SK-N-SH (cell line): ENCODE results near the gene UCHL3. TPM values are rescaled to one million over a fixed set of nuclear protein-coding genes. Genes with fewer than 3 reads are reported as not detected.

Experiments used
- CHD2 ChIP-seq: fragments of 150-350 bp; IDR thresholded peaks from 2 replicates; pipeline ENCODE4 v1.6.1; 2018; ENCODE audit warnings: low read length; ENCODE audit not compliant: partially characterized antibody
- CTCF ChIP-seq: fragments of 200-600 bp; sonication (generic); IDR thresholded peaks from 2 replicates; pipeline ENCODE4 v1.6.1; 2017; ENCODE audit warnings: antibody characterized with exemption, mild to moderate bottlenecking, moderate library complexity
- EP300 ChIP-seq, 2 experiments: IDR thresholded peaks; 2 replicates each; pipeline versions ENCODE4 v1.4.0 to v1.6.1; 2012; ENCODE audit warnings: borderline replicate concordance in 1 of 2, low read depth in 1 of 2, low read length in 1 of 2
- MEF2A ChIP-seq: IDR thresholded peaks from 2 replicates; pipeline ENCODE4 v1.4.0; 2012; ENCODE audit warnings: low read depth, borderline replicate concordance
- NRF1 ChIP-seq: IDR thresholded peaks from 2 replicates; pipeline ENCODE4 v1.6.1; 2012; ENCODE audit warnings: low read depth, mild to moderate bottlenecking, low read length
- RFX5 ChIP-seq: IDR thresholded peaks from 2 replicates; pipeline ENCODE4 v1.6.1; 2012; ENCODE audit warnings: mild to moderate bottlenecking, improper control_type of control experiment, low read length
- YY1 ChIP-seq: IDR thresholded peaks from 2 replicates; pipeline ENCODE4 v1.4.0; 2012; ENCODE audit warnings: low read depth, mild to moderate bottlenecking
- polyA plus RNA-seq, 3 experiments: library from polyadenylated mRNA; depleted of rRNA; stranded (reverse); fragments of >200 nt; gene quantifications; 2 replicates each; pipeline ENCODE4 v1.2.3, GENCODE V29; 2012
- TF ChIP-seq, protein P1 (sequence below): fragments of 150-350 bp; IDR thresholded peaks from 2 replicates; pipeline ENCODE4 v1.6.1; 2017; ENCODE audit warnings: antibody characterized with exemption, low read length, low read depth, borderline replicate concordance
- TF ChIP-seq, protein P2 (sequence below): IDR thresholded peaks from 2 replicates; pipeline ENCODE4 v1.6.1; 2012; ENCODE audit warnings: mild to moderate bottlenecking, low read depth, low read length, moderate library complexity
- TF ChIP-seq, protein P3 (sequence below): fragments of 150-350 bp; IDR thresholded peaks from 2 replicates; pipeline ENCODE4 v1.6.1; 2016; ENCODE audit warnings: mild to moderate bottlenecking, low read depth, low read length

The UCHL3 gene
- polyA plus RNA-seq, 1 of the 3 experiments (the other 2 are of a cell fraction) = 28.8 TPM

- TF ChIP-seq, protein P1, sequence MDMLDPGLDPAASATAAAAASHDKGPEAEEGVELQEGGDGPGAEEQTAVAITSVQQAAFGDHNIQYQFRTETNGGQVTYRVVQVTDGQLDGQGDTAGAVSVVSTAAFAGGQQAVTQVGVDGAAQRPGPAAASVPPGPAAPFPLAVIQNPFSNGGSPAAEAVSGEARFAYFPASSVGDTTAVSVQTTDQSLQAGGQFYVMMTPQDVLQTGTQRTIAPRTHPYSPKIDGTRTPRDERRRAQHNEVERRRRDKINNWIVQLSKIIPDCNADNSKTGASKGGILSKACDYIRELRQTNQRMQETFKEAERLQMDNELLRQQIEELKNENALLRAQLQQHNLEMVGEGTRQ = no peak
- TF ChIP-seq RFX5 (no peak), MEF2A (peak; percentile 24; the same call in 1 of the 2 replicates), NRF1 (no peak), CTCF (no peak), CHD2 (no peak), EP300 (IDR thresholded peaks at IDR 0.05; ENCODE audit: borderline replicate concordance in 1 of 2, low read depth in 1 of 2, low read length in 1 of 2) (peak in 1 of 2 experiments; percentile 26; a peak in 1 of 4 replicates), YY1 (no peak)
- TF ChIP-seq, protein P2, sequence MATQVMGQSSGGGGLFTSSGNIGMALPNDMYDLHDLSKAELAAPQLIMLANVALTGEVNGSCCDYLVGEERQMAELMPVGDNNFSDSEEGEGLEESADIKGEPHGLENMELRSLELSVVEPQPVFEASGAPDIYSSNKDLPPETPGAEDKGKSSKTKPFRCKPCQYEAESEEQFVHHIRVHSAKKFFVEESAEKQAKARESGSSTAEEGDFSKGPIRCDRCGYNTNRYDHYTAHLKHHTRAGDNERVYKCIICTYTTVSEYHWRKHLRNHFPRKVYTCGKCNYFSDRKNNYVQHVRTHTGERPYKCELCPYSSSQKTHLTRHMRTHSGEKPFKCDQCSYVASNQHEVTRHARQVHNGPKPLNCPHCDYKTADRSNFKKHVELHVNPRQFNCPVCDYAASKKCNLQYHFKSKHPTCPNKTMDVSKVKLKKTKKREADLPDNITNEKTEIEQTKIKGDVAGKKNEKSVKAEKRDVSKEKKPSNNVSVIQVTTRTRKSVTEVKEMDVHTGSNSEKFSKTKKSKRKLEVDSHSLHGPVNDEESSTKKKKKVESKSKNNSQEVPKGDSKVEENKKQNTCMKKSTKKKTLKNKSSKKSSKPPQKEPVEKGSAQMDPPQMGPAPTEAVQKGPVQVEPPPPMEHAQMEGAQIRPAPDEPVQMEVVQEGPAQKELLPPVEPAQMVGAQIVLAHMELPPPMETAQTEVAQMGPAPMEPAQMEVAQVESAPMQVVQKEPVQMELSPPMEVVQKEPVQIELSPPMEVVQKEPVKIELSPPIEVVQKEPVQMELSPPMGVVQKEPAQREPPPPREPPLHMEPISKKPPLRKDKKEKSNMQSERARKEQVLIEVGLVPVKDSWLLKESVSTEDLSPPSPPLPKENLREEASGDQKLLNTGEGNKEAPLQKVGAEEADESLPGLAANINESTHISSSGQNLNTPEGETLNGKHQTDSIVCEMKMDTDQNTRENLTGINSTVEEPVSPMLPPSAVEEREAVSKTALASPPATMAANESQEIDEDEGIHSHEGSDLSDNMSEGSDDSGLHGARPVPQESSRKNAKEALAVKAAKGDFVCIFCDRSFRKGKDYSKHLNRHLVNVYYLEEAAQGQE = 0 out of 2 replicates have a peak, but pooled peaks have one; percentile 3
- TF ChIP-seq, protein P3, sequence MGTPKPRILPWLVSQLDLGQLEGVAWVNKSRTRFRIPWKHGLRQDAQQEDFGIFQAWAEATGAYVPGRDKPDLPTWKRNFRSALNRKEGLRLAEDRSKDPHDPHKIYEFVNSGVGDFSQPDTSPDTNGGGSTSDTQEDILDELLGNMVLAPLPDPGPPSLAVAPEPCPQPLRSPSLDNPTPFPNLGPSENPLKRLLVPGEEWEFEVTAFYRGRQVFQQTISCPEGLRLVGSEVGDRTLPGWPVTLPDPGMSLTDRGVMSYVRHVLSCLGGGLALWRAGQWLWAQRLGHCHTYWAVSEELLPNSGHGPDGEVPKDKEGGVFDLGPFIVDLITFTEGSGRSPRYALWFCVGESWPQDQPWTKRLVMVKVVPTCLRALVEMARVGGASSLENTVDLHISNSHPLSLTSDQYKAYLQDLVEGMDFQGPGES = no peak
These were observed 86.3 kb downstream of the UCHL3 start, which contains the start of gene LMO7 (continued) for GRCh38 chr13:75635828-75636435.
